Colonic mucosa (tissue), 4 donors: Measurements from ENCODE around the gene AK8. TPM values are rescaled to one million over a fixed set of nuclear protein-coding genes. Genes with fewer than 3 reads are reported as not detected.

Experiments
- DNase-seq: peaks from one replicate; pipeline ENCODE4 v3.0.0-alpha.2; 2020
- H3K27ac ChIP-seq: fragments of 200-600 bp; one replicate; pipeline ENCODE4 v1.8.0; 2021
- H3K27me3 ChIP-seq: fragments of 200-600 bp; one replicate; pipeline ENCODE4 v1.8.0; 2021
- H3K36me3 ChIP-seq: fragments of 200-600 bp; one replicate; pipeline ENCODE4 v1.8.0; 2021
- H3K4me1 ChIP-seq: fragments of 200-600 bp; one replicate; pipeline ENCODE4 v1.8.0; 2021; ENCODE audit warnings: mild to moderate bottlenecking
- H3K4me3 ChIP-seq: fragments of 200-600 bp; one replicate; pipeline ENCODE4 v1.8.0; 2021
- H3K9ac ChIP-seq, 2 donors: one replicate each; pipeline ENCODE4 v1.7.0; 2013; ENCODE audit warnings: control low read depth in 2 of 2, low read depth in 2 of 2, low read length in 2 of 2
- H3K9me3 ChIP-seq: fragments of 200-600 bp; one replicate; pipeline ENCODE4 v1.8.0; 2021
- CTCF ChIP-seq: fragments of 200-600 bp; IDR thresholded peaks from one replicate; pipeline ENCODE4 v1.8.0; 2022; ENCODE audit warnings: antibody characterized with exemption, mild to moderate bottlenecking
- intact Hi-C: fragments of 100-400 bp; cut with DNase I; formaldehyde crosslinking; loops from one replicate; pipeline ENCODE4 v1.14.1; 2022
- total RNA-seq, 2 donors: library from RNA; stranded (reverse); fragmentation: NEBNext Ultra II Directional in 1 of 2; extraction: Animal tissue kit (Norgen Biotek cat#: 25700) in 1 of 2; gene quantifications; one replicate each; pipeline ENCODE4 v1.2.1, GENCODE V29; 2021
- donor health status: healthy.
- donor health status: DM: no; HTN: no; CAD: no.
- donor health status: DM: no; HTN: no; CAD: no.

The AK8 gene
- total RNA-seq, 2 donors from 2014 or later: 0.16 to 0.59 TPM

GRCh38 chr9:132903574-132904492 lies 25.7 kb upstream of the AK8 start:
- Histone ChIP-seq H3K4me3 (no peak overlapping the region), H3K27me3 (no peaks in the 10 kb centered on the region), H3K36me3 (peaks cover 12% of the 10 kb centered on the region), H3K4me1 (no peaks in the 10 kb centered on the region), H3K27ac (no peak overlapping the region), H3K9ac (no peak overlapping the region), H3K9me3 (no peaks in the 10 kb centered on the region)
- no peak for TF ChIP-seq CTCF
- intact Hi-C loops: loop anchor here (5.0 kb wide), 2 partner anchors 68 to 92 kb away; no protein-coding TSS in a partner anchor
- DNase-seq: no peak

GRCh38 chr9:132901858-132902831 lies 24.1 kb upstream of the AK8 start:
- DNase-seq: peak; percentile 65
- intact Hi-C loops: loop anchor here (5.0 kb wide), 2 partner anchors 70 to 90 kb away; no protein-coding TSS in a partner anchor
- Histone ChIP-seq H3K27me3 (no peaks in the 10 kb centered on the region), H3K4me3 (no peak overlapping the region), H3K27ac (no peak overlapping the region), H3K4me1 (no peaks in the 10 kb centered on the region), H3K9me3 (no peaks in the 10 kb centered on the region), H3K36me3 (peaks cover 12% of the 10 kb centered on the region), H3K9ac (no peak overlapping the region)
- peak; percentile 89 for TF ChIP-seq CTCF

- no peak for TF ChIP-seq CTCF
- H3K36me3 ChIP-seq: peaks cover 12% of the 10 kb centered on the region
- no peaks in the 10 kb centered on the region for H3K9me3 ChIP-seq
- no peaks in the 10 kb centered on the region for H3K27me3 ChIP-seq
- no peak overlapping the region for H3K4me3 ChIP-seq
- no peak for DNase-seq
- intact Hi-C loops: no loop called here
- no peak overlapping the region for H3K27ac ChIP-seq
- no peaks in the 10 kb centered on the region for H3K4me1 ChIP-seq
- no peak overlapping the region for H3K9ac ChIP-seq
Observed at GRCh38 chr9:132898051-132898450, 20.0 kb upstream of the AK8 start.

- no peak for TF ChIP-seq CTCF
- no peak overlapping the region for H3K27ac ChIP-seq
- peaks cover 12% of the 10 kb centered on the region for H3K36me3 ChIP-seq
- H3K9me3 ChIP-seq: no peaks in the 10 kb centered on the region
- H3K27me3 ChIP-seq: no peaks in the 10 kb centered on the region
- no peak overlapping the region for H3K4me3 ChIP-seq
- no peak overlapping the region for H3K9ac ChIP-seq
- no peaks in the 10 kb centered on the region for H3K4me1 ChIP-seq
- intact Hi-C loops: no loop called here
- DNase-seq: no peak
Observed at GRCh38 chr9:132896906-132897305, 18.8 kb upstream of the AK8 start.

- no peak for TF ChIP-seq CTCF
- Histone ChIP-seq H3K4me1 (no peaks in the 10 kb centered on the region), H3K36me3 (peaks cover 12% of the 10 kb centered on the region), H3K9me3 (no peaks in the 10 kb centered on the region), H3K27me3 (no peaks in the 10 kb centered on the region), H3K27ac (no peak overlapping the region), H3K9ac (no peak overlapping the region), H3K4me3 (no peak overlapping the region)
- no peak for DNase-seq
- intact Hi-C loops: no loop called here
Observed at GRCh38 chr9:132896264-132896663, 18.2 kb upstream of the AK8 start.
